PC-3 (cell line): ENCODE measurements around the gene UFM1.

ENCODE experiments used
- CTCF ChIP-seq: fragments of 300-600 bp; sonication (generic); conservative IDR thresholded peaks from 2 replicates; pipeline ENCODE4 v1.5.1; 2017; ENCODE audit warnings: antibody characterized with exemption, low read depth, mild to moderate bottlenecking, low read length
- EZH2phosphoT487 ChIP-seq: fragments of 300-600 bp; sonication (generic); IDR thresholded peaks from 2 replicates; pipeline ENCODE4 v1.6.1; 2018; ENCODE audit warnings: mild to moderate bottlenecking, antibody characterized with exemption, low read length, borderline replicate concordance

GRCh38 chr13:38338089-38338488 lies 11.6 kb upstream of the UFM1 start:
- no peak for TF ChIP-seq CTCF
- no peak for TF ChIP-seq EZH2phosphoT487
